ENCODE measurements around the gene MRPS27.

- TF ChIP-seq CTCF (IDR thresholded peaks at IDR 0.05) = no peak
- no peak for TF ChIP-seq POLR2A (IDR thresholded peaks at IDR 0.05)
- no peak for TF ChIP-seq EP300 (IDR thresholded peaks at IDR 0.05)
Measured at GRCh38 chr5:72356361-72356760, 36.3 kb upstream of the MRPS27 start.
